SK-MEL-5 (cell line): Measurements from ENCODE around the gene CC2D1A. TPM values are rescaled to one million over a fixed set of nuclear protein-coding genes. Genes with fewer than 3 reads are reported as not detected.

ENCODE experiments used
- DNase-seq: peaks from one replicate; pipeline ENCODE4 v3.0.0-alpha.2; 2016; ENCODE audit warnings: low read depth, low spot score
- in situ Hi-C: cut with HindIII; loops from 2 replicates; pipeline ENCODE4 v1.10.0; 2016; ENCODE audit warnings: low sequenced_read_pairs, high pct_unique_total_duplicates, low pct_unique_long_range_greater_than_20kb
- polyA plus RNA-seq, 2 experiments: library from polyadenylated mRNA; depleted of rRNA; stranded (reverse); fragments of >200 nt; gene quantifications; 2 replicates each; pipeline ENCODE4 v1.2.3, GENCODE V29; 2015
- total RNA-seq: library from RNA; depleted of rRNA; stranded (reverse); fragments of >200 nt; shearing (Covaris generic); gene quantifications from 2 replicates; pipeline ENCODE4 v1.2.3, GENCODE V29; 2014; rRNA removed

The CC2D1A gene
- total RNA-seq: 10.5 and 11.0 TPM in 2 replicates
- 22.1 and 22.6 TPM in 2 replicates for polyA plus RNA-seq (2015; cell fraction: cytosol; rRNA removed)
- 46.5 and 70.2 TPM in 2 replicates for polyA plus RNA-seq (2015; cell fraction: nucleus; rRNA removed)

- DNase-seq: peak; percentile 83
- in situ Hi-C loops: no loop called here
These were observed at the start of gene CC2D1A, which contains the start of gene BRME1 for GRCh38 chr19:13905634-13906520. Gene CC2D1A, plus strand, starts transcription at chr19:13906201. Its CDS starts 241 bp downstream, at chr19:13906442. Gene BRME1, minus strand, starts transcription at chr19:13906117. Its CDS starts 1,225 bp downstream, at chr19:13904892.

DNA sequence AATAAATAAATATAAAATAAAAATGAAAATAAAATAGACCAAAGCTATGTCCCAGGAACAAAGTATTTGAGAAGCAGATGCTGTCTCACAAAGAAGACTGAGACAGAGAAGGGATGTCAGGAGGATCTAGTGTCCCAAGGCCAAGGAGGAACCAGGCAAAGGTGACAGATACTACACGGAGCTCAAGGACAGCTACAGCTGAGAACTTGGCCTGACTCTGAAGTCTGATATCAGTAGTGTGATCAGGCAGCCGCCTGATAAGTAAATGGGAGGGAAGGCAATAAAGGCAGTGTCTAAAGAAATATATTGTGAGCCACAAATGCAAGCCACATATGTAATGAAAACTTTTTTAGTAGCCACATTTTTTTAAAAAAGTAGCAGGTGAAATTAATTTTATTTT, 49.5 kb upstream of the CC2D1A start:
- no peak for DNase-seq
- in situ Hi-C loops: no loop called here

- in situ Hi-C loops: no loop called here
- peak; percentile 45 for DNase-seq
These were observed 46.6 kb upstream of the CC2D1A start for GRCh38 chr19:13859361-13859880.

DNA sequence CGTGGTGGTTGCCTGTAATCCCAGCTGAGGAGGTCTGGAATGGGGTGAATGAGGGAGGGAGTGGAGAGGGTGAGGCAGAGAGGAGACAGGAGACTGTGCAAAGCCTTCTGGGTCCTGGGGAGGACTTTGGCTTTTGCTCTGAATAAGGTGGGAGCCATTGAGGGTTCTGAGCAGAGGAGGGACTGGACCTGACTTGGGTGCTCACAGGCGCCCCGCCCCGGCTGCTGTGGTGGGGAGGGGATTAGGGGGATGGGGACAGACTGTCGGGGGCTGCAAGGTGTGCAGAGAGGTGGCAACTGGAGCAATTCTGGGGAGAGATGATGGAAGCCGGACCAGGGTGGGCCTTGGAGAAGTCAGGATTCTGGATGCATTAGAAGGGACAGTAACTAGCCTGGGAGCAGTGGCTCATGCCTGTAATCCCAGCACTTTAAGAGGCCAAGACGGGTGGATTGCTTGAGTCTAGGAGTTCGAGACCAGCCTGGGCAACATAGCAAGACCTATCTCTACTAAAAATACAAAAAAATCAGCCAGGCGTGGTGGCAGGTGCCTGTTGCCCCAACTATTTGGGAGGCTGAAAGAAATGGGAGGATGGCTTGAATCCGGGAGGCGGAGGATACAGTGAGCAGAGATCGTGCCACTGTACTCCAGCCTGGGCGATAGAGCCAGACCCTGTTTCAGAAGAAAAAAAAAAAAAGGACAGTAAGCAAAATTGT, 45.2 kb upstream of the CC2D1A start:
- in situ Hi-C loops: no loop called here
- DNase-seq: no peak

DNA sequence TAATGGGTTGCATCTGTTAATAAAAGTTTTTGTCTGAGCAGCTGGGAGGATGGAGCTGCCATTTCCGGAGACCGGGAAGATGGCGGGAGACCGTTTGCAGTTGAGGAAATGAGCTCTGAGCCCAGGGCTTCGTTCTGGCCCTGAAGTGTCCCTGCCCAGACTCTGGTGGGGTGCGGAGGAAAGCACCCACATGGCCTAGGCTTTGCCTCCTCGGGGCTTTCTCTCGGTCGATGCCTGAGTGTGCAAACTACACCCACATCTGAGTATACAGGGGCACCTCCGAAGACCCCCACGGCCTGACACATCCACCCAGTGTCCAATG, 44.6 kb upstream of the CC2D1A start:
- no peak for DNase-seq
- in situ Hi-C loops: no loop called here

DNA sequence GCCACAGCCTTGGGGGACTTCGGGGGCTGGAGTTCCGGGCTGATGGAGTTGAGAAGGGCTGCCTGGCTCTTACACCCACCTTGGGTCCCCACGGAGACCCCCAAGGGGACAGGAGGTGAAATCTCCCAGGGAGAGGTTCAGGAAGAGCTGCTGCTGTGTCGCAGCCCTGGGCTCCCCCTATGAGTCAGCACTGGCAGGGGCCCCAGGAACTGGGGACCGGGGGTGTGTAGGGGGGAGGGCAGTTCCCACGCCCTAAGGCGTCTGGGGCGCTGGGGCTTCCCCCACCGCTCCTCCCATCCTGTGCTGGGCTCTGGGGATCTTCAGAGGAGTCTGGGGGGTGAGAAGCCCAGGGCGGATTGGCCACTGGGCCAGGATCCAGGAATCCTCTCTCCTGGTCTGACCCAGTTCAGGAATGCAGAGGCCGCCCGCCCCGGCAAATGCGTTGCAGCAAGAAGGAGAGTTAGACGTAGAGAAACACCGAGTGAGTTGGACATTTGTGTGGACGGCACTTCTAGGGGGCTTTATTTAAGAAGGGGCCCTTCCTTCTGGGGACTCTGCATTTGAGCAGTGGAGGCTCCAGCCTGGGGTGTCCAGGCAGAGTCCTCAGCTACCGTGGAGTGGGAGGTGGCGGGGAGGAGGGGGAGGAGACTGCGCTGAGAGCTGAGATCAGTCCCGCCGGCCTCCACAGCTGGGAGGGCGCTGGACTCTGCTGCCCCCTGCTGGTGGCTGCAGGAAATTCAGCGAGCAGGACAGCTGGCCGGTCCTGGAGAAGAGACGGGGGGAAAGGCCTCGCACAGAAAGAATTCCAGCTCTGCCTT, 44.1 kb upstream of the CC2D1A start:
- in situ Hi-C loops: no loop called here
- DNase-seq: peak; percentile 81

DNA sequence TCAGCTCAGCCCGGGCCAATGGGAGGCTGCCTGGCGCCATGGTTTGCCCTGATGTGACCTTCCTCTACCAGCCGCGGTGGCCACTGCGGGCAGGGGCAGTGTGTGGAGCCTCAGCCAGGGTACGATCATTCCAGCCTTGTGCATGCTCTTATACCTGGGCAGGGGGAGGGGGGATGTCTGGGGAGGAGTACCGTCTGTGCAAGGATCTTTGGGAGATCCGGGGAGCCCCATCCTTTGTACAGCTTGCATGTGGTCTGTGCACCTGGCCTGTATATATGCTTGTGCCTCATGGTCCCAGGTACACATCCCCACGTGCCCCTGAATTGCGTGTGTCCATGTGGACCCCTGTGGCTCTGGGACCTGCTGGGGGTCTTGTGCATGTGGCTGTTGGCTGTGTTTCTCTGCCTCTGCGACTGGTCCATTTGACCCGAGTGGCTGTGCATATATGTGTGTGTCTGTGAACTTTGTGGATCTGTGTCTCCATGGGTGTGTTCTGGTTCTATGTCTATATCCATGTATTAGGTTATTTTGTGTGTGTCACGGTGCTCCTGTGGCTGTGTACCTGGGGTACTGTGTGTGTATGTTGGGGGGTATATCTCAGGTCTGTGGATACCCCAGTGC, 41.8 kb upstream of the CC2D1A start:
- in situ Hi-C loops: no loop called here
- DNase-seq: no peak

- in situ Hi-C loops: no loop called here
- DNase-seq: no peak
These were observed 41.1 kb upstream of the CC2D1A start for GRCh38 chr19:13864667-13865570.

DNA sequence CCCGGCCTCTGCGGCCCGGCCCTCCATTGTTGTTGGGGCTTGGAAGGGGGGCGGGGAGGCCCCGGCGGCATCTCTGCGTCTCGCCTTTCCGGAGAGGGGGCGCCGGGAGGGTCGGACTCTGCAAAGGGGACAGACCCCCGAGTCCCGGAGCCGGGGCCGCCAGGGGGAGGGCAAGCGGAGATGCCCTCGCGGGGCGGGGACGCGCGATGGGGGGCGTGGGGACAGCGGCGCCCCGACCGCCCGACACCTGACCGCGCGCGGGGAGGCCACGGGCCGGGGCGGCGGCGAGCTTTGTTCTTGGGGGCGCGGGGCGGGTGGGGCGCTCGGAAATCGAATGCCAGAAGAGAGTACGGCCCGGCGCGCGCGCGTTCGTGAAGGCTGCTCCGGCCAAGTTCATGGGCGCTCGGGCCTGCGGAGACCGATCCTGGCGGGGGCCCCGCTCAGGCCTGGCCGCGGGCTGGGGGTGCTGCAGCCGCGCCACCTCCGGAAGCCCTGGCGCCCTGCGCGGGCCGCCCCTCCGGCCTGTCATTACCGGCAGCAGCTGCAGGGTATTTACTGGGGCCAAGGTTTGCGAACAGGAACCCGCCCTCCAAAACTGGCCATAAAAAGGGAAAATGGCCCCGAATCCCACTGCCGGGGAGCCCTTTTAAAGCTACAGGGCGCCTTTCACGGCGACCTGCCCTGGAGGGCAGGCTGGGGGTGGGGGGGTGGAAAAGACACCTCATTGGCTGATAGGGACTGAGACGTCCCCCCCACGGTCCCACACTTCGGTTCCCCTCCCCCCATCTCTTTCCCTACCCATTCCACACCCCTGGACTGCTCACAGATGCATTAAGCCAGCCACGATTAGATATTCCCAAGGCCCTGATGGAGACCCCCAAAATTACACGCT, 40.2 kb upstream of the CC2D1A start:
- in situ Hi-C loops: no loop called here

DNA sequence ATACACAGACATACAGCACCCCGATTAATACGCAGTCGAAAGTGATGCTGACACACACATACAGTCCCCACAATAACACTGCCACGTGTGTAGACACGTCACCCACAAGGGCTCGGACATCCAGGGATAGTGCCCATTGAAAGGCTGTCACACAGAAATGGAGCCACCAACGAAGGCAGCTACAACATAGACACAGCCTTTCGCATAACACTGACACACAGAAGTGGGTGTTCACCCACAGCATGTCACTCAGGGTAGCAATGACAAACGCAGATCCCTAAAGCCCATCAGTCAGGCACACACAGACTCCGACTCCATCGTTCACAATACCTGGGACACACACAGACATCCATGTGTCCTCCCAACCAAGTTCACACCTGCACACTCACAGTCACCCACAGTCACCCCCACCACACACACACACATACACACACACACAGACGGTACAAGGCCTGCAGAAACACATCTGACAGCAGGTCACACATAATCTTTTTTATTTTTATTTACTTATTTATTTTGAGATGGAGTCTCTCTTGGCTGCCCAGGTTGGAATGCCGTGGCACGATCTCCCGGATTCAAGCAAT, 39.4 kb upstream of the CC2D1A start:
- no peak for DNase-seq

More for the DNA sequence above, 40.2 kb upstream of the CC2D1A start:
- no peak for DNase-seq

DNA sequence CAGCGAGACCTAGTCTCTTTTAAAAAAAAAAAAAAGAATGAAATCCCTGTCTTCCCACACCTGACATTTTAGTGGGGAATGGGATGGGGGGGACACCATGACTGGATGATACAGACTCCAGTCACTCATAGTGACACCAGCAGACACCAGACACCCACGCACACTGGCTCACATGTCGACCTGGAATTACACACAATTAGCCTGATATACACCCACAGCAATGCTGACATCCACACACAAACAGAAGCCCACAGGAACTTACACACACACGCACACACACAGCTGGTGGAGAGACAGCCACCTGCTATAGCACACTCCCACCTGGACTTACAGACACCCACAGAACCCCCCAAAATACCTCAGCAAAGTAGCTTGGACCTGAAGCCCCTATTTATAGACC, 37.3 kb upstream of the CC2D1A start:
- in situ Hi-C loops: no loop called here

More for the DNA sequence above, 39.4 kb upstream of the CC2D1A start:
- in situ Hi-C loops: no loop called here

GRCh38 chr19:13869281-13869680, 36.7 kb upstream of the CC2D1A start:
- no peak for DNase-seq
- in situ Hi-C loops: no loop called here

More for the DNA sequence above, 37.3 kb upstream of the CC2D1A start:
- DNase-seq: no peak

GRCh38 chr19:13870873-13871272, 35.1 kb upstream of the CC2D1A start:
- DNase-seq: no peak
- in situ Hi-C loops: no loop called here

DNA sequence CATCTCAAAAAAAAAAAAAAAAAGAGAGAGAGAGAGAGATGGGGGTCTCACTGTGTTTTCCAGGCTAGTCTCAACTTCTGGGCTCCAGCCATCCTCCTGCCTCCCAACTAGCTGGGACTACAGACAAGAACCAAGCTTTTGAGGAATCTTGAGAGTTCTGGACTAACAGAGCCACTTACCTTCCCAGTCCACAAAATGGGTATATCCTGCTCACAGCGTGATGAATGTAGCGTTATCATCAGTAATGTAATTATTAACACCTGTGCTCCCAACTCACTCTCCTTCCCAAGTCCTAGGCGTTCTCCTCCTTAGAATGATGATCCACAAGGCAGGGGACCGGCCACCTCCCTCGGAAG, 33.7 kb upstream of the CC2D1A start:
- in situ Hi-C loops: no loop called here
- no peak for DNase-seq

DNA sequence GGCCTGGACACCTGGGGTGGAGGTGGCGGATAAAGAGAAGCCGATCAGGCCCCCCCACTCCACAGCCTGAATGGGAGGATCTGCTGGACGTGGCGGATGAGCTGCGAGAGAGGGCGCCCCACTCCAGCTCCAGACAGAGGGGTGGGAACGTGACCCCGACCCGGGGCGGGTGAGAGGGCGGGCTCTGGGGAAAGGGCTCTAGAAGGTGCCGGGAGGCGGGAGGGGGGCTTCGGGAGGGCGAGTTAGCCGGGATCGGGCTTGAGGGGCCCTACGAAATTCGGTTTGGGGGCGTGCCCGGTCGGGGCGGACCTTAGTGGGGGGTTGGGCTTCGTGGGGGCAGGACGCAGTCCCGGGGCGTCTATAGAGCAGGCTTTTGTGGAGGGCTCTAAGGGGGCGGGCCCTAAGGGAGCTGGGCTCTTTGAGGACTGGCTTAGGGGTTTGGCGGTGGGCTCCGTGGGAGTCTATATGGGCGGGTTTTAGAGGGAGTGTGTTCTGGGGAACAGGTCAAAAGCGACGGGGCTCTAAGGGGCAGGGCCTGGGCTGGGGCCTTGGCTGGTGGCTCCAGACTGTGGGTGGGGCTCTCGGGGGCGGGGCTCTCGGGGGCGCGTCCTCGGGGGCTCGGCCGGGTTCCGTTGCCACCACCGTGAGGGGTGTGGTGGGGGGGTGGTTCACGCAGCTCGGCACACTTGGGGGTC, 33.2 kb upstream of the CC2D1A start:
- peak; percentile 37 for DNase-seq
- in situ Hi-C loops: no loop called here
